Testis (tissue), 2 donors: ENCODE results near the gene MTIF2.
"Not testable (repeated sequence)": the region's sequence is repeated elsewhere in the genome, so short reads cannot be mapped to it uniquely, and the experiment has no call there.

Experiments
- CTCF ChIP-seq, 3 experiments: fragments of 450-650 bp in 2 of 3; fragments of 200-600 bp in 1 of 3; sonication (generic) in 1 of 3; IDR thresholded peaks; one replicate each; pipeline ENCODE4 v1.5.1; 2016 to 2019; ENCODE audit warnings: antibody characterized with exemption in 3 of 3, mild to moderate bottlenecking in 2 of 3, moderate library complexity in 1 of 3
- POLR2A ChIP-seq: fragments of 450-650 bp; IDR thresholded peaks from one replicate; pipeline ENCODE4 v1.6.1; 2017; ENCODE audit warnings: antibody characterized with exemption, mild to moderate bottlenecking, moderate library complexity

GRCh38 chr2:55274346-55274745 lies 5.3 kb upstream of the MTIF2 start:
- TF ChIP-seq CTCF (IDR thresholded peaks at IDR 0.05); POLR2A: not testable (repeated sequence)
